GM12892 (cell line): ENCODE measurements around the gene GALK1.

Experiments
- POLR2A ChIP-seq: IDR thresholded peaks from 2 replicates; pipeline ENCODE4 v1.6.1; 2011; ENCODE audit warnings: low read depth, low read length, control low read depth
- POLR2AphosphoS5 ChIP-seq: IDR thresholded peaks from 2 replicates; pipeline ENCODE4 v1.6.1; 2011; ENCODE audit warnings: low read depth, low read length, control low read depth

- TF ChIP-seq POLR2AphosphoS5 = no peak
- no peak for TF ChIP-seq POLR2A
These were observed 44.1 kb upstream of the GALK1 start for GRCh38 chr17:75808905-75809621.
